Activated effector memory CD4-positive, alpha-beta T cell treated with Interleukin-2 at 50 U/mL for 16 hours (primary cell): ENCODE measurements around the gene ZEB2.

ENCODE experiments used
- DNase-seq: peaks from one replicate; pipeline ENCODE4 v3.0.0-alpha.2; 2020

The ZEB2 gene

DNA sequence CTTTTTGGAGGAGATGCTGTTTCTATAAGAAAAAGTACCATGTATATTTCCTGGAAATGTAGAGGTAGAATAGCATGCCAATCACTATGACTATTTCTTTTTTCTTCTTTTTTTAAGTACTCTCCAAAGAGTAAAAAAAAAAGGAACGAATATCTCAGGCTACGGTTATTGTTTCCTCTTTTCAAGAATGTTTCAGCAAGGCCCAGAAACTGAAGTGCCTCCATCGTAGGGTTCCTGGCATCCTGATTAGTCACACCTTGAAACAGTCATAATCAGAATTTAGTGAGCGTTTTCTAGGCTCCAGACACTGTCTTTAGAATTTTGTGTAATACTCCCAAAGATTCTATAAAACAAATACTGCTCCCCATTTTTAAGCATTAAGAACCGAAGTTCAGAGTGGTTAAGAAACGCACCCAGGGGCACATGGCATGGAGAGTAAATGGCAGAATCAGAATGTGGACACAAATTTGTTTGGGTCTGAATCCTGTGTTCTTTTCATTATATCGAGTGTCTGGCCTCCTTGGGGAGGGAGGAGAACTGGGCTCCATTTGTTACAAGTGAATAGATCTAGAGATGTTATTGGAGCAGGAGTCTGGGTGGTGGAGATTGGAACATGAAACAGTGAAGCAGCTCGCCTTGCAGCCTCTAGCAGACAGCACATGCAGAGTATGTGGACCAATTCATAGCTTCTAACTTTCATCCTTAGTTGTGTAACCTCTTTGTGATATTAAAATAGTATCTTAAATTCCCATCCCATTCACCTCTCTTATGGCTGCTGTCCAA is 26.7 kb downstream of the ZEB2 start:
- DNase-seq = no peak

DNA sequence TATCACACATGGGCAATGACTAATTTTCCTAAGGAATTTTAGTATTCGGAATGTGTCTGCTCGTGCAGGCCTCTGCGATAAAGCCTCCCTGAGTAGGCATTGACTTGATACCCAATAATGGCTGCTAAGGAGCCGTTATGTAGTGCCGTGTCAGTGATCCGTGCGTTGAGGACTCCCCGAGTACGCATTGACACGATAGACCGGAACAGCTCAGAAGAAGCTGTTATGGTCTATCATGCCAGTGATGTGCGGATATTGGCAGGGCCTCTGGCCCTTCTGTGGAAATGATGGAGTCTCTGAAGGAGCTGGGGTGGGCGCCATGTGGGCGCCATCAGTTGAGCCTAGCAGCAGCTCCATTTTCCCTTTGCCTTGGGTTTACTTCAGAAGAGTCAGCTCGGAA is 29.1 kb downstream of the ZEB2 start:
- no peak for DNase-seq

DNA sequence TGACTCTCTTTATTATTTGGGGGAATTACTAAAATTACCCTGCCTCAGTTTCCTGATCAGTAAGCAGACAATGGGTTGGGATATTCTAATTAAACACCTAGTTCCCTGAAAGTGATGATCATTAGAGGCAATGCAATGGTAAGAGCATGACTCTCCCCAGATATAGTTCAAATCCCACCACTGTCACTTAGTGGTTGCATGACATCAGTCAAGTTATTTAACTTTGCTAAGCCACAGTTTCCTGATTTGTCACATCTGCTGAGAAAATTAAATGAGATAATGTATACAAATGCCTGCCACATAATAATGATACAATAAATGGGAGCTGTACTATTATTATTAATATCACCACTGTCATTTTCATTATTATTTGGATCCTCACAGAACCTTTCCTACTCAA is 29.9 kb downstream of the ZEB2 start:
- DNase-seq = no peak

DNA sequence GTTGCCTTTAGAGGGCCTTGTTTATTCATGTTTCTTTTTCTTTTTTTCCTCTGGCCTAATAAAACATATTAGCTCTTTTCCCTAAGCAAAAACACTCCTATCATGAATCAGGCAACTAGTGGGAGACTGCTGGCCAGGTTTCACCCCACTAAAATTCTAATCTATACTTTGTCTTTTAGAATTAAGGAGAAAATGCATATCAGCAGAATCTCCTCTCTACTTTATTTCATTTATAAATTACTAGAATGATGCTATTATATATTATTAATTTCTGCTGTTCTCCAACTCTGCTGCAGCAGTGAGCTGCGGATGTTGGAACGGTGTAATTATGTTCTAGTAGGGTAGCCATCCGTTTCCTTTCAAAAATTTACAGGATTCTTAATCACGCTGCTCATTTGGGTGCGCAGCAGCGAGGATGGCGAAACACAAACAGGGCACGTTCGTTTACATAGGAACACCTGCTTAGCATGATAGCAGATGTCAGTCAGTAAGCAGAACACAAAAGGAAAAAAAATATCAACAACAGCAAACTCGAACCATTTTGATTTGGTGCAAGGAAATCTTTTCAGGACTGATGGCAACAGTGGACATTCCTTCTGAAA is 30.5 kb downstream of the ZEB2 start:
- no peak for DNase-seq

DNA sequence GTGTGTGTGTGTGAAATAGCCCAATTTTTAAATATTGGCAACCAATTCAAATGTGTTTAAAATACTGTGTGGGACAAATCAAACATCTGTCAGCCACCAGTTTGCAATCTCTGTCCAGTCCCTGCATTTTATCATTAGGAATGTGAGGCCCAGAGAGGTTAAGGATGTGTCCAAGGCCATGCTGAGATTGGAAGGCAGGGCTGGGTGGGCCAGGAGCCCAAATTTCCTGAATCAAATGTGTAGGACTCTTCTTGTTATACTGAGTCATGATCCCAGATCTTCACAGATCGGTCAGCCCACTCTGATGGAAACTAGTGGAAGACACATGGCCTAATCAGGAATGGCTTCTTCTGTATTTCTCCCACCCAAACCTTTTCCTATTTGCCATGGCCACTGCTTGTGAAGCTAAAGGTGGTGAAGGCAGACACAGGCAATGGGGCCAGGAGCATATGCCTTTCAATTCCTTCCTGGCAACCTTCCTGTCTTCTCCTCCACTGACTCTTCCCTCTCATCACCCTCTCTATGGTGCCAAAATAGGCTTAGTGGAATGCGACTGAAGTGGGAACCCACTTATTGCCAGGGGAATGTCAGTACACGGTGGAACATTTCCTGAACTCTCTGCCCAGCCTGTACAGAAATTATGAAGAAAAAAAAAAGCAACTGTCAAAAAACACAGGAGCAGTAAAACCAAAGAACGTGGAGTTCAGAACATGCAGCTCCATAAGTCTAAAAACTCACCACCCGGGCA is 35.5 kb downstream of the ZEB2 start:
- DNase-seq = no peak

GRCh38 chr2:144481666-144482065 is 38.3 kb downstream of the ZEB2 start:
- no peak for DNase-seq

GRCh38 chr2:144481109-144481508 is 38.8 kb downstream of the ZEB2 start:
- no peak for DNase-seq

- DNase-seq = no peak
Measured at GRCh38 chr2:144480285-144480684, 39.6 kb downstream of the ZEB2 start.

DNA sequence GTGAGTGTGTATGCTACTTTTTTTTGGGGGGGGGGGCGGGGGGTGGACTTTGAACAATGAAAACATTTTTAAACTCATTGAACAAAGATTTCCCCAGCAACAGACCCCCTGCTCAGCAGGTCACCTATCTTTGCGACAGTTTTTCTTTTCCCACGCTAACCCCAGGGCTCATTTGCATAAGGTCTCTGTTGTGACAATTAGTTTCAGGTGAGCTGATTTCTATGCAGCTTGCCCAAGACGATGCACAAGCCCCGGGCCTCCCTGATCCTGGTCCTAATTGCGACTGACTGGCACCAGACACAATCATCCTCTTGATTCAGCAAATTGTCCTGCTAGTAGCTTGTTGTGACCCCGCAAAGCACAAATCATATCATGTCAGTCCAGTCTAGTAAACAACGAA is 40.3 kb downstream of the ZEB2 start:
- DNase-seq = no peak

DNA sequence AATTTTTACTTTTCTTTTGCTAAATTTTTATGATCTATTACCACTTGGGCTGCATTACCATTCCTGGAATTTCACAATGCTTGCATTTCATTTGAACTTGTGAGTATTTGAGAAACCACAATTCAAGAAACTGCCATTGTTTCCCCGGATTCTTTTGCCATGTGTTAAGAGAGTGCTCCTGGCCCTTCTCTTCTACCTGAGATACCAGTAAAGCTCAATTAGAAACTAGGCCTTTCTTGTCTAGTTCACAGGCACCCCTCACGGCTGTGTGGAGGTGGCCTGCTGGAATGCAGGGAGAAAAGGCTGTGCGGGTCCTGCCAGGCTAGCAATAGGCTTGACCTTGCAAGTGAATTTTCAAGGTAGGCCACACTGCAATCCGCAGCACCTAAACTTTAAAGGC is 40.8 kb downstream of the ZEB2 start:
- DNase-seq = no peak

- DNase-seq = no peak
Measured at GRCh38 chr2:144477957-144478311, 42.0 kb downstream of the ZEB2 start.

GRCh38 chr2:144477281-144477956 is 42.5 kb downstream of the ZEB2 start:
- no peak for DNase-seq

DNA sequence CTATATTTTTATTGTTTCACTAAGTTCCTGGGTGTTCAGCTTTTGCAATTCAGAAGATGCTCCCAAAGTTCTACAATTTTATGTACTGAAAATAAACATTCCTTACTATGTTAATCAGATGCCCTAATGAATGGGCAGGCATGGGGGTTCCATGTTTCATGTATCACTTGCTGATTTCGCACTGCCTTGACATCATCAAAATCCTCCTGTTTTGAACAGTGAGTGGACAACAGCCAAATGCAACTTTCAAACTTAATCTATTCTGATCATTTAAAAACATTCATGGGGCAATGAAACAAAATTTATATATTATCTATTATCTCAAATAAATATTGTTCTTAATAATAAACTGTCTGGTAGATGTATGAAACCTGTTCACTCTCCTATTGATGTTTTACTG is 43.2 kb downstream of the ZEB2 start:
- DNase-seq = no peak

DNA sequence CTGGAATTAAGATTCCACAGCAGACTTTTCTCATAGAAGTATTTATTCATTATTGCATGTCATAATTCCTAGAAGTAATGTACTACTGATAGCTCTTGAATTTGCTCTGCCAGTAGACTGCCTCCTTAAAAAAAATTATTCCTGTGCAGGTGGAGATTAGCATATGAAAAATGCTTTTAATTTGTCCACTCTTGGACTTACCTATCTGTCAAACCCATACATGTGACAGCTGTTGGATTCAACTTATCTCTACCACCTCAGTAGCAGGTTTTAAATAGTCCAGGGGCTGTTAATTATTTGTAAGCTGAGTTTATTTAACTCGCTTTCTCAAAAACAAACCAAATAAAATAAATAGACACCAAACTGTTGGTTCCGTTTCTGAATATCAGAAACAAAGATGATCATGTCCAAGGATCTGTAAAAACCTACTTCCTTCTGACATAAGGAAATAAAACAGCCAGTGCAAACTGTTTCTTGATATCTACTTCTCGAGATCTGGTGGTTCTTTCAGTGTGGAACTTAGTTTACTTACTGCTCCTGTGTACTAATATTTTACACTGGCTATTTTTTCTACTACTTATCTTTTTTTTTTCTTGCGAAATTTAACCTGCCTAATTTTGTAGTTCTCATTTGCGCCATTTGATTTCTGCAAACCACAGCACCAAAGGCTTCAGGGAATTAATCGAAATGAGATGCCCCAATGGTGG is 44.2 kb downstream of the ZEB2 start:
- DNase-seq = no peak

- DNase-seq = no peak
Measured at GRCh38 chr2:144475044-144475443, 44.9 kb downstream of the ZEB2 start.

GRCh38 chr2:144474017-144474416 is 45.9 kb downstream of the ZEB2 start:
- no peak for DNase-seq

DNA sequence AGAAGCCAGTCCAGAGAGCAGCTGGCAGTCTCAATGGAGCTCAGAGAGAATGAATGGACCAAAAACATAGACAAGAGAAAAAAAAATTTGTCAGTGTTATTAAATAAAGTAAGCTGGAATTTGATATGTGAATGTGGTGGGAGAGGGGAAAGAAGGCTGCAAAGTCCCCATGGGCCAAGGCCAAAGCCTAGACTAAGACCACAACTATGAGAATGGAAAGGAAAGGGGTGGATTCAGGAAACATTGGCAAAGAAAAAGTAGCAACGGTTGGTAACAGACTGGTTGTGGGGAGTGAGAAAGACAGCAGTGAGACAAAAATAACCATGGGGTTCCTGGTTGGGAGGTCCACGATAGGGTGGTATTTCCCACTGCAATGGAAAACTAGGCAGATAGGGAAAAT is 47.0 kb downstream of the ZEB2 start:
- DNase-seq = no peak

DNA sequence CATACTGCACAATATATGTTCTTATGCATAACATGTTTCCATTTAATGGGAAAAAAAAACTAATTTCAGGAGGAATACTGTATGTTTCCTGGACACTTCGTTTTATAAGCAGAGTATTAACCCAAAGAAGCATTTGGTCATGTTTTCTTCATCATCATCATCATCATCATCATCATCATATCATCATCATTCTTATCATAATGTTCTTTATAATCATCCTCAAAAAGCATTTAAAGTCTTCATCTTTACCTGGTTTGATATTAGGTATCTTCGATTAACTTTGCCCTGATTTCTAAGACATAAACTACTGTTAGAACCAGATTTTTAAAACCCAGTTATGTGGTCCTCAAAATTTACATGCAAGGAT is 47.9 kb downstream of the ZEB2 start:
- no peak for DNase-seq

DNA sequence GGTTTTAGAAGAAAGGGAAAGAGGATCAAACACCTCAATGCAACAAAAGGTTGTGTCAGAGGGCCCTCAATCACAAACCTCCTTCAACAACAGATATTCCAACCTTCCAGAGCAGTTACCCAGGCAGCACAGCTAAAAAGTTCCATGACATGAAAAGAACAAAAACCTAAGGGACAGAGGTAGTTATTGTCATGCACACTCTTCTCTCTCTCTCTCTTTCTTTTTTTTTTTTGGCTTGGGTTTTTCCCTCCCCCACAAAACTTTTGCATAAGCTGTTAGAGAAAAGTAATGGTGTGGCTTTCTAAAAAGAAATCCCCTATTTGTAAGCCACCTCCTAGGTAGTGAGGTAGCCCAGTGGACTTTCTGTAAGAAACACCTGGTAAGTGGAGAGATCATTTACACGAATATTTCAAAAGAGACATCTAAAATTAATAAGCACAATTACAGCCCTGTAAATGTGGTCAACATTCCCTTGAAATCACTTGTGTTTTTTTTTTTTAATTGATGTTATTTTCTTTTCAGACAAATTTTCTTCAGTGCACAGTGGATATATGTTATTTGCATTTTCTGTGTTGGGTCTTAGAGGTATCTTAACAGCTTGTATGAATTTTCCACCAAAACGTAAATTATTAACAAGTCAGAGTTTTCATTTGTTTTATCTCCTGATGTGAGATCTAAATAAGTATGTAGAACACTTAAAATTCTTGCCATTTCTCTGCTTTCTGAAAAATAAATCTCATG is 48.4 kb downstream of the ZEB2 start:
- no peak for DNase-seq

DNA sequence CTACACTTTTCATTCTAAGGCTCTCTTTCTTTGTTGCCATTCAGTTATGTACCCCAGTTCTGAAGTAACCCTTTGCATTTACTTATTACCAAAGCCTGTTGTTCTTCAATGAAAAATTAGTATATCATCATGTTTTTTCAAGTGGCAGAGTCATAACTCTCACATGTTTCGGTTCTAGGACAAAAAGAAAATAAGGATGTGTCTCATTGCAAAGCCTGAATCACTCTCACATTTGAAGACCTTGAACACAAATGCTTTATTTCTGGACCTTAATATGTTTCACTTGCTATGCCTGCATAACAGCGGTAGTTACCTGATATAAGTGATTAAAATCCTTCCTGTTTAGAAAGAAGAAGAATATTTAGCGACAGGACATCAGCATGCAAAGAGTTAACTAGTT is 49.1 kb downstream of the ZEB2 start:
- DNase-seq = no peak

DNA sequence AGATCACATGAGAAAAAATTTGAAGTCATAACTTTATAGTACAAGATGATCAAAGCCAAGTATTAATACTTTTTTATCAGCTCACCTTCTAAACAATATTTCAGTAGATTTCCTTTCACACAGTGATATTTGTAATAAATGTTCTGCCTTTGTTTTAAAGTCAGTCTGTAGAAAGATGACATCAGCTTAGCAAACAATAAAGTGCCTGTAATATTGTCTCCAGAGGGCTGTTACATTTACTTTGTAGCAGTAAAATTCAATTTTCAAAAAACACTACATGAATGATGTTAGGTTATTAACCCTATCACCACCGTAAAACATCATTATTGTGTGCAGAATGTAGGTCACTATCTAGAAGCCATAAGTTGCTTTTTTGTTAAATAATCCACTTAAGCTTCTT is 49.6 kb downstream of the ZEB2 start:
- DNase-seq = no peak

DNA sequence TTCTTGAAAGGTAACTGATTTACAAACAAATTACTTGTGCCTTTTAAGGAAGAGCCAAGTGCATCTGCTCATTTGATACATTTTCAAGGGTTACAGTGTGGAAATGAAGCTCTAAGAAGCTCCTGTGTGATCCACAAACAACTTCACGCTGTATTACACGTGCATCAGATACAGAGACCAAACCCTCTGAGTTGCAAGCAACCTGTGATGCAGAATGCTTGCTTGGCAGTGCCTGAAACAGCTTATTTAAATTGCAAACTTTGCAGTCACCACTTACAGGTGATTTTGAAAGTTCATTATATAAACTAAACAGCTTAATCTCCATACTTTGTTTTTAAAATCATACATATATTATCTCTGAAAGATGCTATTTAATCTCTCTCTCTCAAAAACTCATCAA is 50.1 kb downstream of the ZEB2 start:
- DNase-seq = no peak
